Nephron (organoid): Measurements from ENCODE around the gene SLIT1.

ENCODE experiments used
- H3K27ac Mint-ChIP-seq, 3 experiments: 2 replicates each; pipeline ENCODE4 v1.8.0; 2020; ENCODE audit warnings: mixed read lengths in 3 of 3, mild to moderate bottlenecking in 2 of 3, moderate library complexity in 1 of 3
- H3K27me3 Mint-ChIP-seq: 2 replicates; pipeline ENCODE4 v1.8.0; 2021; ENCODE audit warnings: low read depth, mild to moderate bottlenecking, moderate library complexity, mixed read lengths
- H3K36me3 Mint-ChIP-seq: 2 replicates; pipeline ENCODE4 v1.8.0; 2020; ENCODE audit warnings: low read depth, mixed read lengths
- H3K4me1 Mint-ChIP-seq: 2 replicates; pipeline ENCODE4 v1.8.0; 2020; ENCODE audit warnings: mixed read lengths
- H3K4me3 Mint-ChIP-seq, 3 experiments: 2 replicates each; pipeline ENCODE4 v1.8.0; 2020; ENCODE audit warnings: mild to moderate bottlenecking in 3 of 3, mixed read lengths in 3 of 3, moderate library complexity in 2 of 3
- H3K9me3 Mint-ChIP-seq: 2 replicates; pipeline ENCODE4 v1.8.0; 2020; ENCODE audit warnings: mixed read lengths
- CTCF ChIP-seq, 3 experiments: fragments of 200-600 bp; sonication (generic); IDR thresholded peaks; one replicate each; pipeline ENCODE4 v1.5.0; 2021; ENCODE audit warnings: antibody characterized with exemption in 3 of 3; ENCODE audit not compliant: unreplicated experiment in 3 of 3

SLIT1 gene

GRCh38 chr10:97128516-97129154, 57.1 kb downstream of the SLIT1 start:
- Mint-ChIP-seq H3K27ac (peak overlapping the region; percentile 33 to 62 (median 56)), H3K4me1 (peaks cover 33% of the 10 kb centered on the region), H3K36me3 (no peaks in the 10 kb centered on the region), H3K9me3 (no peaks in the 10 kb centered on the region), H3K4me3 (no peak overlapping the region), H3K27me3 (peaks cover 8% of the 10 kb centered on the region)
- no peak for TF ChIP-seq CTCF (IDR thresholded peaks at IDR 0.05; ENCODE audit: unreplicated experiment in 3 of 3)

GRCh38 chr10:97128039-97128492, 57.7 kb downstream of the SLIT1 start:
- H3K9me3 Mint-ChIP-seq: no peaks in the 10 kb centered on the region
- peaks cover 33% of the 10 kb centered on the region for H3K4me1 Mint-ChIP-seq
- H3K36me3 Mint-ChIP-seq: no peaks in the 10 kb centered on the region
- TF ChIP-seq CTCF (IDR thresholded peaks at IDR 0.05; ENCODE audit: unreplicated experiment in 3 of 3): no peak
- peak overlapping the region; percentile 33 to 62 (median 56) for H3K27ac Mint-ChIP-seq
- no peak overlapping the region for H3K4me3 Mint-ChIP-seq
- H3K27me3 Mint-ChIP-seq: peaks cover 10% of the 10 kb centered on the region

- Mint-ChIP-seq H3K27ac (no peak overlapping the region), H3K36me3 (no peaks in the 10 kb centered on the region), H3K4me3 (no peak overlapping the region), H3K27me3 (peaks cover 10% of the 10 kb centered on the region), H3K4me1 (peaks cover 33% of the 10 kb centered on the region), H3K9me3 (no peaks in the 10 kb centered on the region)
- TF ChIP-seq CTCF (IDR thresholded peaks at IDR 0.05; ENCODE audit: unreplicated experiment in 3 of 3): no peak
Observed at GRCh38 chr10:97127509-97127908, 58.2 kb downstream of the SLIT1 start.

GRCh38 chr10:97124211-97124610, 61.5 kb downstream of the SLIT1 start:
- Mint-ChIP-seq H3K4me1 (peaks cover 12% of the 10 kb centered on the region), H3K27ac (no peak overlapping the region), H3K9me3 (no peaks in the 10 kb centered on the region), H3K27me3 (peaks cover 21% of the 10 kb centered on the region), H3K4me3 (no peak overlapping the region), H3K36me3 (no peaks in the 10 kb centered on the region)
- no peak for TF ChIP-seq CTCF (IDR thresholded peaks at IDR 0.05; ENCODE audit: unreplicated experiment in 3 of 3)

- Mint-ChIP-seq H3K36me3 (no peaks in the 10 kb centered on the region), H3K27ac (no peak overlapping the region), H3K9me3 (no peaks in the 10 kb centered on the region), H3K4me1 (peaks cover 11% of the 10 kb centered on the region), H3K4me3 (no peak overlapping the region), H3K27me3 (peaks cover 21% of the 10 kb centered on the region)
- no peak for TF ChIP-seq CTCF (IDR thresholded peaks at IDR 0.05; ENCODE audit: unreplicated experiment in 3 of 3)
Observed at GRCh38 chr10:97123765-97124164, 62.0 kb downstream of the SLIT1 start.

GRCh38 chr10:97121041-97121440, 64.7 kb downstream of the SLIT1 start:
- H3K4me3 Mint-ChIP-seq: no peak overlapping the region
- no peak overlapping the region for H3K27ac Mint-ChIP-seq
- H3K9me3 Mint-ChIP-seq: no peaks in the 10 kb centered on the region
- no peaks in the 10 kb centered on the region for H3K4me1 Mint-ChIP-seq
- H3K27me3 Mint-ChIP-seq: peaks cover 15% of the 10 kb centered on the region
- no peak for TF ChIP-seq CTCF (IDR thresholded peaks at IDR 0.05; ENCODE audit: unreplicated experiment in 3 of 3)
- H3K36me3 Mint-ChIP-seq: no peaks in the 10 kb centered on the region
